HG02973 (cell line): ENCODE measurements around the gene GBGT1.

ENCODE experiments used
- ATAC-seq: cut with Tn5 transposase; IDR thresholded peaks from one replicate; pipeline ENCODE4 v1.9.1; 2021; ENCODE audit warnings: moderate library complexity; ENCODE audit not compliant: unreplicated experiment

Gene GBGT1

GRCh38 chr9:133104718-133105460 lies 58.8 kb downstream of the GBGT1 start:
- no peak for ATAC-seq

- ATAC-seq, result no peak
Observed at GRCh38 chr9:133103987-133104505, 59.7 kb downstream of the GBGT1 start.

DNA sequence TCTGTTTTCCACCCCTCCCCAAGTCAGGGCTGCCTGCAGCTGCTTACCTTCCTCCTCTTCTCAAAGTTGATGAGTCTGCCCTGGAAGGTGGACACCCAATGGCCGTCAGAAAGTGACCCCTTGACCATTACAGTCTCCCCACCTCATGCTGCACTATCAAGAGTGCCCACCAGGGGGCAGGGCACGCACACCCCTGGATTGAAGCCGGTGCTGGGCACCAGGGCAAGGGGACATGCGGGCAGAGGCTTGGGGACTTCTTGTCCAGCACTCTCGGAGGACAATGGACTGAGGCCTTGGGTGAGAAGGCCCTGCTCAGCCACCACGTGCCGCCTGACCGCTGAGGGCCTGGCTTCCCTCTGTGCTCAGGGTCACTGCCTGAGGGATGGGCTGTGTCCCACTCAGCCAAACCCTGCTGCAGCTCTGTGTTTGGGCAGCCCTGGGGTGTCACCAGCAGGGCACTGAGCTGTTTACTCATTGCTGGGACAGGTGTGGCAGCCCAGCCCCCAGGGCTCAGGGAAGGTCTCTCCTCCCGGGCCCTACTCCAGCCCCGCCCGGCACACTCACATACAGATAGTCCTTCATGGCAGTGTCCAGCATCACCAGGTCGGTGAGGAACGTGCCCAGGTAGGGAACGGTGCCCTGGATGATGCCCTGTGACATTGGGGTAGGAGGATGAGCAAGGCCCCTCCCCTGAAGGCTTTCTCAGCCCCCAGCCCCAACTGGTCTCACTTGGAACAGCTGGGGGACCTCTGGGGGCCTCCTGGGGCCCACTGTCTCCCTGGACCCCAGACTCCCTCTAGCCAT lies 60.3 kb downstream of the GBGT1 start:
- ATAC-seq, result no peak
